ENCODE results near the gene SDC3.

The SDC3 gene

DNA sequence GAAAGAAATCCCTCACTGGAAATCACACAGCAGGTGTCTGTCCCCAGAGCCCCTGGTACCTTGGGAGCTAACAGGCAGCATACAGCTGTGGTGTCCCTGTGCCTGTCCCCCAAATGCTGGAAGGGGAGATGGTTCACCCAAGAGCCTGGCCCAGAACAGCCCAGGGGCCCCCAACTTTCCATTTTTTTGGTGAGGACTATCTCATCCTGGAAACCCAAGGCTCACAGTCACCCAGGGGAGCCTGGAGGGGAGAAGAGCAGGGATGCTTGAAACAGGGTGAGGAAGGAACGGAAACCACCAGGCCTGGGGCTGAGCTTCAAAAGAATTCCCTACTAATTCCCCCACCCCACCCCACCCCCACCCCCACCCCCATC, 3.6 kb downstream of the SDC3 start:
- Histone ChIP-seq H3K9me3 (ENCODE audit: control insufficient read depth, insufficient read depth, low read length) (no peaks in the 10 kb centered on the region), H3K36me3 (ENCODE audit: control insufficient read depth, low read length) (no peaks in the 10 kb centered on the region), H3K4me1 (ENCODE audit: control insufficient read depth, low read length) (peaks cover 16% of the 10 kb centered on the region), H3K4me3 (ENCODE audit: low read length) (no peak overlapping the region), H3K4me2 (ENCODE audit: low read length) (no peak overlapping the region), H3K27me3 (ENCODE audit: control insufficient read depth, low read length) (peaks cover 68% of the 10 kb centered on the region), H3K27ac (ENCODE audit: low read depth, low read length) (no peak overlapping the region), H3K9me2 (replicated peaks; ENCODE audit: control insufficient read depth, low read length) (no peaks in the 10 kb centered on the region), H4K20me1 (ENCODE audit: control insufficient read depth, insufficient read depth, low read depth, low read length) (no peaks in the 10 kb centered on the region), H3F3A (ENCODE audit: control insufficient read depth, insufficient read depth) (peaks cover 7% of the 10 kb centered on the region; the same call in 1 of the 2 replicates), H3K79me2 (ENCODE audit: control insufficient read depth, low read length) (no peaks in the 10 kb centered on the region)
- TF ChIP-seq, protein P1, sequence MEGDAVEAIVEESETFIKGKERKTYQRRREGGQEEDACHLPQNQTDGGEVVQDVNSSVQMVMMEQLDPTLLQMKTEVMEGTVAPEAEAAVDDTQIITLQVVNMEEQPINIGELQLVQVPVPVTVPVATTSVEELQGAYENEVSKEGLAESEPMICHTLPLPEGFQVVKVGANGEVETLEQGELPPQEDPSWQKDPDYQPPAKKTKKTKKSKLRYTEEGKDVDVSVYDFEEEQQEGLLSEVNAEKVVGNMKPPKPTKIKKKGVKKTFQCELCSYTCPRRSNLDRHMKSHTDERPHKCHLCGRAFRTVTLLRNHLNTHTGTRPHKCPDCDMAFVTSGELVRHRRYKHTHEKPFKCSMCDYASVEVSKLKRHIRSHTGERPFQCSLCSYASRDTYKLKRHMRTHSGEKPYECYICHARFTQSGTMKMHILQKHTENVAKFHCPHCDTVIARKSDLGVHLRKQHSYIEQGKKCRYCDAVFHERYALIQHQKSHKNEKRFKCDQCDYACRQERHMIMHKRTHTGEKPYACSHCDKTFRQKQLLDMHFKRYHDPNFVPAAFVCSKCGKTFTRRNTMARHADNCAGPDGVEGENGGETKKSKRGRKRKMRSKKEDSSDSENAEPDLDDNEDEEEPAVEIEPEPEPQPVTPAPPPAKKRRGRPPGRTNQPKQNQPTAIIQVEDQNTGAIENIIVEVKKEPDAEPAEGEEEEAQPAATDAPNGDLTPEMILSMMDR (IDR thresholded peaks at IDR 0.05; ENCODE audit: low read depth, low read length, poor library complexity, severe bottlenecking): no peak
- TF ChIP-seq EZH2phosphoT487 (IDR thresholded peaks at IDR 0.05; ENCODE audit: borderline replicate concordance, low read length): no peak

DNA sequence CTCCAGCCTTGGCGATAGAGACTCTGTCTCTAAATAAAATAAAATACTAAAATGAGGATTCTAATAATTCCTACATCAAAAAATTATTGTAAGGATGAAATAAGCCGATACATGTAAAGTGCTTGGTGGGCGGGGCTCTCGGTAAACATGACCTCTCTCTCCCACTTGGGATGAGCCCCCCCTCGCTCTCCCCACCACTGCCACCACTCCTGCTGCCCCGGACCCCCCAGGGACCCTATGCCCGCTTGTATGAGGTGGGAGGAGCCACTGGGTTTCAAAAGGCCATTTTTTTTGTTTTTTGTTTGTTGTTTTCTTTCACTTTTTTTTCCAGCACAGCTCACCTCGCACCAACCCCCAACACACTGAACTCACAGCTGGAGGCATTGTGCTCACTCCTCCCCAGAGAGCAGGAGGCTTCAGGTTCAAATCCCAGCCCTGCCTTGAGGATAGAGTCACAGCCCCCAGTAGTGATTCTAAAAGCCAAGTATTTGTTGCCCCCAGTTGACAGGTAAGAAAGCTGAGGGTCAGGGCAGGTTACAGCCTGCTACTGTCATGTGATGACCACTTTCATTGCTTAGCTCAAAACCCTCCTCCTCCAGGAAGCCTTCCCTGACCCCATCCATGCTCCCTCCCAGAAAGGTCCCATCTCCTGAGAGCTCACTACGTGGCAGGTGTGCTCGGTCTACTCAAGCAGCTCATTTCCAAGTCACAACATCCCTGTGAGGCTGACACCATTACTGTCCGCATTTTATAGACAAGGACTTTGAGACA, 4.2 kb downstream of the SDC3 start:
- no peaks in the 10 kb centered on the region for H3K9me2 ChIP-seq (replicated peaks; ENCODE audit: control insufficient read depth, low read length)
- TF ChIP-seq, protein P1 (IDR thresholded peaks at IDR 0.05; ENCODE audit: low read depth, low read length, poor library complexity, severe bottlenecking): no peak
- TF ChIP-seq EZH2phosphoT487 (IDR thresholded peaks at IDR 0.05; ENCODE audit: borderline replicate concordance, low read length): no peak
- H4K20me1 ChIP-seq (ENCODE audit: control insufficient read depth, insufficient read depth, low read depth, low read length): no peaks in the 10 kb centered on the region
- 0 out of 2 replicates have a peak, but pooled peaks cover 2% of the 10 kb centered on the region for H3F3A ChIP-seq (ENCODE audit: control insufficient read depth, insufficient read depth)
- no peak overlapping the region for H3K4me3 ChIP-seq (ENCODE audit: low read length)
- no peak overlapping the region for H3K4me2 ChIP-seq (ENCODE audit: low read length)
- peaks cover 62% of the 10 kb centered on the region for H3K27me3 ChIP-seq (ENCODE audit: control insufficient read depth, low read length)
- no peaks in the 10 kb centered on the region for H3K9me3 ChIP-seq (ENCODE audit: control insufficient read depth, insufficient read depth, low read length)
- no peaks in the 10 kb centered on the region for H3K36me3 ChIP-seq (ENCODE audit: control insufficient read depth, low read length)
- no peak overlapping the region for H3K27ac ChIP-seq (ENCODE audit: low read depth, low read length)
- H3K4me1 ChIP-seq (ENCODE audit: control insufficient read depth, low read length): peaks cover 10% of the 10 kb centered on the region
- no peaks in the 10 kb centered on the region for H3K79me2 ChIP-seq (ENCODE audit: control insufficient read depth, low read length)

DNA sequence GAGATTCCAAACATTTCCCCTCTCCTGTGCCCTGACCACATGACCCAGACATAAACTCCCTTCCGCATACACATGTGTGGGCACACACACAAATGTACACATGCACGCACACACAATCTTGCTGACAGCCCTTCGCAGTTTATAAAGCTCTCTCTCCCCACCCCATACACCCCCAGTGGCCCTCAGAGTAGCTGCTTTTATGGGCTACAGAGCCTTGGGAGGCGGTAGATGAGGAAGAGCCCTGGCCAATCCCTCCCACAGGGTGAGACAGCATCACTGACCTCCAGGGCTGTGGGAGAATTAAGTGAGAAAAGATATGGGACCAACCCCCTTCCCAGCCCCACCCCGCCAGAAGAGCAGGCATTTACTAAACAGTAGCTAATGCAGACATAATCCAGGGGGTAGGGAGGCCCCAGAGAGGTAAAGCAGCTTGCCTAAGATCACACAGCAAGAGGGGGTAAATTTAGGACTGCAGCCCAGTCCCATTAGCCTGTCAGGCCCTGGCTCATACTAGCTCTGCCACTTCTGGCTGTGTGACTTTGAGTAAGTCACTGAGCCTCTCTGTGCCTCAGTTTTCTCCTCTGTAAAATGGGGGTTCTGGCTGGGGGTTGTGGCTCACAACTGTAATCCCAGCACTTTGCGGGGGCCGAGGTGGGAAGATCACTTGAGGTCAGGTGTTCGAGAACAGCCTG, 5.1 kb downstream of the SDC3 start:
- H3K27me3 ChIP-seq (ENCODE audit: control insufficient read depth, low read length): peaks cover 60% of the 10 kb centered on the region
- no peaks in the 10 kb centered on the region for H3K9me2 ChIP-seq (replicated peaks; ENCODE audit: control insufficient read depth, low read length)
- H3K9me3 ChIP-seq (ENCODE audit: control insufficient read depth, insufficient read depth, low read length): no peaks in the 10 kb centered on the region
- no peak overlapping the region for H3K4me2 ChIP-seq (ENCODE audit: low read length)
- peaks cover 4% of the 10 kb centered on the region; the same call in 1 of the 2 replicates for H3K4me1 ChIP-seq (ENCODE audit: control insufficient read depth, low read length)
- TF ChIP-seq, protein P1 (IDR thresholded peaks at IDR 0.05; ENCODE audit: low read depth, low read length, poor library complexity, severe bottlenecking): no peak
- TF ChIP-seq EZH2phosphoT487 (IDR thresholded peaks at IDR 0.05; ENCODE audit: borderline replicate concordance, low read length): no peak
- H3K27ac ChIP-seq (ENCODE audit: low read depth, low read length): no peak overlapping the region
- H3K4me3 ChIP-seq (ENCODE audit: low read length): no peak overlapping the region
- H3K79me2 ChIP-seq (ENCODE audit: control insufficient read depth, low read length): no peaks in the 10 kb centered on the region
- H3K36me3 ChIP-seq (ENCODE audit: control insufficient read depth, low read length): no peaks in the 10 kb centered on the region
- H4K20me1 ChIP-seq (ENCODE audit: control insufficient read depth, insufficient read depth, low read depth, low read length): no peaks in the 10 kb centered on the region
- no peaks in the 10 kb centered on the region for H3F3A ChIP-seq (ENCODE audit: control insufficient read depth, insufficient read depth)
